GM12878 (cell line): ENCODE data around the gene ERI2.

Experiments used
- ASH2L ChIP-seq: fragments of 300-600, 200-600 bp; sonication (generic); IDR thresholded peaks from 2 replicates; pipeline ENCODE4 v1.6.1; 2017; ENCODE audit warnings: low read depth, mild to moderate bottlenecking, borderline replicate concordance
- BACH1 ChIP-seq: fragments of 450-650 bp; IDR thresholded peaks from 2 replicates; pipeline ENCODE4 v1.6.1; 2017; ENCODE audit warnings: mild to moderate bottlenecking, borderline replicate concordance
- CEBPB ChIP-seq, 2 experiments: fragments of 150-350 bp in 1 of 2; IDR thresholded peaks; 2 replicates each; pipeline ENCODE4 v1.6.1; 2012 to 2014; ENCODE audit warnings: low read depth in 2 of 2, low read length in 2 of 2, borderline replicate concordance in 1 of 2, inconsistent platforms in 1 of 2
- FOS ChIP-seq: IDR thresholded peaks from 3 replicates; pipeline ENCODE4 v1.6.1; 2011; ENCODE audit warnings: borderline replicate concordance; ENCODE audit not compliant: insufficient read length; ENCODE audit errors: extremely low read depth
- FOXK2 ChIP-seq: fragments of 450-650 bp; IDR thresholded peaks from 2 replicates; pipeline ENCODE4 v1.6.1; 2017; ENCODE audit warnings: mild to moderate bottlenecking, moderate library complexity
- HDAC2 ChIP-seq: fragments of 200-600 bp; sonication (generic); IDR thresholded peaks from 2 replicates; pipeline ENCODE4 v1.6.1; 2017
- POLR2A ChIP-seq: IDR thresholded peaks from 2 replicates; pipeline ENCODE4 v1.6.1; 2011; ENCODE audit warnings: low read depth, mild to moderate bottlenecking, low read length
- RCOR1 ChIP-seq: conservative IDR thresholded peaks from 2 replicates; pipeline ENCODE4 v1.6.1; 2012; ENCODE audit warnings: low read depth, low read length, improper control_type of control experiment
- TCF3 ChIP-seq: IDR thresholded peaks from 2 replicates; pipeline ENCODE4 v1.6.1; 2012; ENCODE audit warnings: low read depth, mild to moderate bottlenecking, low read length, borderline replicate concordance; ENCODE audit not compliant: insufficient read depth
- ZNF217 ChIP-seq: fragments of 450-650 bp; IDR thresholded peaks from 2 replicates; pipeline ENCODE4 v1.6.1; 2017; ENCODE audit warnings: antibody characterized with exemption, mild to moderate bottlenecking
- TF ChIP-seq, protein P1 (sequence below): IDR thresholded peaks from 2 replicates; pipeline ENCODE4 v1.6.1; 2012; ENCODE audit warnings: low read depth, low read length, improper control_type of control experiment
- TF ChIP-seq, protein P2 (sequence below), 3 experiments: IDR thresholded peaks in 2 of 3; conservative IDR thresholded peaks in 1 of 3; 2 replicates each; pipeline ENCODE4 v1.5.1; 2011; ENCODE audit warnings: low read depth in 3 of 3, low read length in 3 of 3, mild to moderate bottlenecking in 3 of 3, control low read depth in 2 of 3, moderate library complexity in 2 of 3, inconsistent platforms in 1 of 3, mixed read lengths in 1 of 3; ENCODE audit not compliant: control insufficient read depth in 2 of 3, insufficient read depth in 1 of 3; ENCODE audit errors: extremely low read depth in 1 of 3

DNA sequence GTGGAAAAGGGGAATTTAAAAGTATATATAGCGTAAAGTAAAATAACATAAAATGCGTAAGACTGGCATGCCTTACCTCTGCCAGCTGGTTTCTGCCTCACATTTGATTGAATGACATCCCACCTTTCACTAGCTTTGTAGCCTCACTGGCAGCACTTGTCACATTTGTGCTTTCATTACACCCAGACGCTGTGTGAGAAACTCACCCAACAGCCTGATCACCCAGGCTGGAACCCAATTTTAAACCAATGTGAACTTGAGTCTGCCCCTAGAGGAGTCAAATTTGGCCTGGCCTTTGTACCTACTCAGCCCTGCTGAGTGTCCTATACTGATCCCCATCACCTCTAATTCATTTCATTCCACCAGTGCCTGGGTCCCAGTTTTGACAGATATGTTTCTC is 59.8 kb downstream of the ERI2 start:
- TF ChIP-seq RCOR1 (no peak), ZNF217 (no peak), POLR2A (no peak), FOXK2 (no peak), ASH2L (no peak), TCF3 (no peak), CEBPB (IDR thresholded peaks at IDR 0.05; ENCODE audit: borderline replicate concordance in 1 of 2, low read depth in 2 of 2, low read length in 2 of 2) (no peak), FOS (no peak), BACH1 (no peak), HDAC2 (no peak)
- TF ChIP-seq, protein P1, sequence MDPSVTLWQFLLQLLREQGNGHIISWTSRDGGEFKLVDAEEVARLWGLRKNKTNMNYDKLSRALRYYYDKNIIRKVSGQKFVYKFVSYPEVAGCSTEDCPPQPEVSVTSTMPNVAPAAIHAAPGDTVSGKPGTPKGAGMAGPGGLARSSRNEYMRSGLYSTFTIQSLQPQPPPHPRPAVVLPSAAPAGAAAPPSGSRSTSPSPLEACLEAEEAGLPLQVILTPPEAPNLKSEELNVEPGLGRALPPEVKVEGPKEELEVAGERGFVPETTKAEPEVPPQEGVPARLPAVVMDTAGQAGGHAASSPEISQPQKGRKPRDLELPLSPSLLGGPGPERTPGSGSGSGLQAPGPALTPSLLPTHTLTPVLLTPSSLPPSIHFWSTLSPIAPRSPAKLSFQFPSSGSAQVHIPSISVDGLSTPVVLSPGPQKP, result no peak
- TF ChIP-seq, protein P2, sequence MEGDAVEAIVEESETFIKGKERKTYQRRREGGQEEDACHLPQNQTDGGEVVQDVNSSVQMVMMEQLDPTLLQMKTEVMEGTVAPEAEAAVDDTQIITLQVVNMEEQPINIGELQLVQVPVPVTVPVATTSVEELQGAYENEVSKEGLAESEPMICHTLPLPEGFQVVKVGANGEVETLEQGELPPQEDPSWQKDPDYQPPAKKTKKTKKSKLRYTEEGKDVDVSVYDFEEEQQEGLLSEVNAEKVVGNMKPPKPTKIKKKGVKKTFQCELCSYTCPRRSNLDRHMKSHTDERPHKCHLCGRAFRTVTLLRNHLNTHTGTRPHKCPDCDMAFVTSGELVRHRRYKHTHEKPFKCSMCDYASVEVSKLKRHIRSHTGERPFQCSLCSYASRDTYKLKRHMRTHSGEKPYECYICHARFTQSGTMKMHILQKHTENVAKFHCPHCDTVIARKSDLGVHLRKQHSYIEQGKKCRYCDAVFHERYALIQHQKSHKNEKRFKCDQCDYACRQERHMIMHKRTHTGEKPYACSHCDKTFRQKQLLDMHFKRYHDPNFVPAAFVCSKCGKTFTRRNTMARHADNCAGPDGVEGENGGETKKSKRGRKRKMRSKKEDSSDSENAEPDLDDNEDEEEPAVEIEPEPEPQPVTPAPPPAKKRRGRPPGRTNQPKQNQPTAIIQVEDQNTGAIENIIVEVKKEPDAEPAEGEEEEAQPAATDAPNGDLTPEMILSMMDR (IDR thresholded peaks at IDR 0.05 in 2 of 3, conservative IDR thresholded peaks at IDR 0.05 in 1 of 3; ENCODE audit: control insufficient read depth in 2 of 3, extremely low read depth in 1 of 3, insufficient read depth in 1 of 3, low read depth in 3 of 3, low read length in 3 of 3), result no peak
